H1 (cell line): Measurements from ENCODE around the gene CCDC88A. TPM values are rescaled to one million over a fixed set of nuclear protein-coding genes. Genes with fewer than 3 reads are reported as not detected.

Experiments used
- CEBPB ChIP-seq: IDR thresholded peaks from 2 replicates; pipeline ENCODE4 v1.6.1; 2012; ENCODE audit warnings: low read depth, low read length
- POLR2AphosphoS5 ChIP-seq: IDR thresholded peaks from 2 replicates; pipeline ENCODE4 v1.6.1; 2011; ENCODE audit warnings: low read depth, low read length
- RFX5 ChIP-seq: IDR thresholded peaks from 2 replicates; pipeline ENCODE4 v1.6.1; 2011; ENCODE audit warnings: low read depth, low read length, improper control_type of control experiment, borderline replicate concordance
- TBP ChIP-seq: IDR thresholded peaks from 2 replicates; pipeline ENCODE4 v1.6.1; 2011; ENCODE audit warnings: low read depth, low read length, improper control_type of control experiment
- TEAD4 ChIP-seq: IDR thresholded peaks from 2 replicates; pipeline ENCODE4 v1.6.1; 2012; ENCODE audit warnings: low read depth, low read length, inconsistent platforms, mixed read lengths
- polyA plus RNA-seq, 7 experiments: library from polyadenylated mRNA; depleted of rRNA in 3 of 7; stranded (reverse) in 5 of 7; unstranded in 2 of 7; fragments of >200 nt in 5 of 7; fragments of 200-250 nt in 2 of 7; gene quantifications; 1 replicate in 5 of 7; 2 replicates in 1 of 7; 4 replicates in 1 of 7; pipeline versions ENCODE4 v1.2.1 to v1.2.3, GENCODE V29; 2011 to 2013; ENCODE audit warnings: missing spikeins in 2 of 7, mixed read lengths in 2 of 7
- total RNA-seq: library from RNA; stranded (reverse); fragmentation: NEBNext Ultra II Directional; extraction: Animal tissue kit (Norgen Biotek cat#: 25700); gene quantifications from 2 replicates; pipeline ENCODE4 v1.2.1, GENCODE V29; 2021
- TF ChIP-seq, protein P1 (sequence below): fragments of 300-600 bp; sonication (generic); IDR thresholded peaks from 2 replicates; pipeline ENCODE4 v1.7.1; 2012; ENCODE audit warnings: low read length, moderate library complexity, mild to moderate bottlenecking, inconsistent platforms; ENCODE audit not compliant: insufficient replicate concordance

The CCDC88A gene
- total and polyA plus RNA-seq, 2 of the 8 experiments (the other 6 are each of a cell fraction or from before 2014, with no cell fraction given), result 27.0 to 98.0 TPM

DNA sequence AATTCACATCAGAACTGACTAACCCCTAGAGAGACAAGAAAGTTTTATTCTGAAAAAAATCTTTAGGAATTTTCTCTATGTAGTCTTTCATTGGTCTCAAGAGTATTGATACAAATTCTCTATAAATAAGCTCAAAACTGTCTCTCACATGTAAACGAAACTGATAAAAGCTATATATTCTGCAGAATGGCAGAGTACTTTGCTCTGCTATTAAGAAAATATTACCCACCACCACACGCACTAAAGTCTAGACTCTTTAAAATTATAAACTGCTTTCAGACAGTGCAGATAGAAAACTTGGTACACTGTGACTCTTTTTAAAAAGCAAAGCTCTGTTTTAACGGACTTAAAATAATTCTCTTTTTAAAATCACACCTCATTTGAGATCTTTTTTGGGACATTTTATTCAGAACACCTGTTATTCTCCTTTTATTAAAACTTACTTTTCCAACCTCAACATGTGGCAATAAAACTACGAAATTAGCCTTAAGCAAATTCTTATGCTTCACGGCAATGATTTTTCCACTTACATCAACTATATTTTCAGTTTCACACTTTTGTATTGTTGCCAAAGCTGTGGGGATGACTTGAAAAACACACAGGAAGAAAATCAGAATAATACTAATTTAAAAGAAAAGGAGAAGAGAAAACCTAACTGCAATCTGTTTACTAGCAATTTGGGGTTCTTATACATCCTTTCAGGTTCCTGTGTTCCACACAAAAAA is 58.0 kb downstream of the CCDC88A start (continued):
- TF ChIP-seq, protein P1, sequence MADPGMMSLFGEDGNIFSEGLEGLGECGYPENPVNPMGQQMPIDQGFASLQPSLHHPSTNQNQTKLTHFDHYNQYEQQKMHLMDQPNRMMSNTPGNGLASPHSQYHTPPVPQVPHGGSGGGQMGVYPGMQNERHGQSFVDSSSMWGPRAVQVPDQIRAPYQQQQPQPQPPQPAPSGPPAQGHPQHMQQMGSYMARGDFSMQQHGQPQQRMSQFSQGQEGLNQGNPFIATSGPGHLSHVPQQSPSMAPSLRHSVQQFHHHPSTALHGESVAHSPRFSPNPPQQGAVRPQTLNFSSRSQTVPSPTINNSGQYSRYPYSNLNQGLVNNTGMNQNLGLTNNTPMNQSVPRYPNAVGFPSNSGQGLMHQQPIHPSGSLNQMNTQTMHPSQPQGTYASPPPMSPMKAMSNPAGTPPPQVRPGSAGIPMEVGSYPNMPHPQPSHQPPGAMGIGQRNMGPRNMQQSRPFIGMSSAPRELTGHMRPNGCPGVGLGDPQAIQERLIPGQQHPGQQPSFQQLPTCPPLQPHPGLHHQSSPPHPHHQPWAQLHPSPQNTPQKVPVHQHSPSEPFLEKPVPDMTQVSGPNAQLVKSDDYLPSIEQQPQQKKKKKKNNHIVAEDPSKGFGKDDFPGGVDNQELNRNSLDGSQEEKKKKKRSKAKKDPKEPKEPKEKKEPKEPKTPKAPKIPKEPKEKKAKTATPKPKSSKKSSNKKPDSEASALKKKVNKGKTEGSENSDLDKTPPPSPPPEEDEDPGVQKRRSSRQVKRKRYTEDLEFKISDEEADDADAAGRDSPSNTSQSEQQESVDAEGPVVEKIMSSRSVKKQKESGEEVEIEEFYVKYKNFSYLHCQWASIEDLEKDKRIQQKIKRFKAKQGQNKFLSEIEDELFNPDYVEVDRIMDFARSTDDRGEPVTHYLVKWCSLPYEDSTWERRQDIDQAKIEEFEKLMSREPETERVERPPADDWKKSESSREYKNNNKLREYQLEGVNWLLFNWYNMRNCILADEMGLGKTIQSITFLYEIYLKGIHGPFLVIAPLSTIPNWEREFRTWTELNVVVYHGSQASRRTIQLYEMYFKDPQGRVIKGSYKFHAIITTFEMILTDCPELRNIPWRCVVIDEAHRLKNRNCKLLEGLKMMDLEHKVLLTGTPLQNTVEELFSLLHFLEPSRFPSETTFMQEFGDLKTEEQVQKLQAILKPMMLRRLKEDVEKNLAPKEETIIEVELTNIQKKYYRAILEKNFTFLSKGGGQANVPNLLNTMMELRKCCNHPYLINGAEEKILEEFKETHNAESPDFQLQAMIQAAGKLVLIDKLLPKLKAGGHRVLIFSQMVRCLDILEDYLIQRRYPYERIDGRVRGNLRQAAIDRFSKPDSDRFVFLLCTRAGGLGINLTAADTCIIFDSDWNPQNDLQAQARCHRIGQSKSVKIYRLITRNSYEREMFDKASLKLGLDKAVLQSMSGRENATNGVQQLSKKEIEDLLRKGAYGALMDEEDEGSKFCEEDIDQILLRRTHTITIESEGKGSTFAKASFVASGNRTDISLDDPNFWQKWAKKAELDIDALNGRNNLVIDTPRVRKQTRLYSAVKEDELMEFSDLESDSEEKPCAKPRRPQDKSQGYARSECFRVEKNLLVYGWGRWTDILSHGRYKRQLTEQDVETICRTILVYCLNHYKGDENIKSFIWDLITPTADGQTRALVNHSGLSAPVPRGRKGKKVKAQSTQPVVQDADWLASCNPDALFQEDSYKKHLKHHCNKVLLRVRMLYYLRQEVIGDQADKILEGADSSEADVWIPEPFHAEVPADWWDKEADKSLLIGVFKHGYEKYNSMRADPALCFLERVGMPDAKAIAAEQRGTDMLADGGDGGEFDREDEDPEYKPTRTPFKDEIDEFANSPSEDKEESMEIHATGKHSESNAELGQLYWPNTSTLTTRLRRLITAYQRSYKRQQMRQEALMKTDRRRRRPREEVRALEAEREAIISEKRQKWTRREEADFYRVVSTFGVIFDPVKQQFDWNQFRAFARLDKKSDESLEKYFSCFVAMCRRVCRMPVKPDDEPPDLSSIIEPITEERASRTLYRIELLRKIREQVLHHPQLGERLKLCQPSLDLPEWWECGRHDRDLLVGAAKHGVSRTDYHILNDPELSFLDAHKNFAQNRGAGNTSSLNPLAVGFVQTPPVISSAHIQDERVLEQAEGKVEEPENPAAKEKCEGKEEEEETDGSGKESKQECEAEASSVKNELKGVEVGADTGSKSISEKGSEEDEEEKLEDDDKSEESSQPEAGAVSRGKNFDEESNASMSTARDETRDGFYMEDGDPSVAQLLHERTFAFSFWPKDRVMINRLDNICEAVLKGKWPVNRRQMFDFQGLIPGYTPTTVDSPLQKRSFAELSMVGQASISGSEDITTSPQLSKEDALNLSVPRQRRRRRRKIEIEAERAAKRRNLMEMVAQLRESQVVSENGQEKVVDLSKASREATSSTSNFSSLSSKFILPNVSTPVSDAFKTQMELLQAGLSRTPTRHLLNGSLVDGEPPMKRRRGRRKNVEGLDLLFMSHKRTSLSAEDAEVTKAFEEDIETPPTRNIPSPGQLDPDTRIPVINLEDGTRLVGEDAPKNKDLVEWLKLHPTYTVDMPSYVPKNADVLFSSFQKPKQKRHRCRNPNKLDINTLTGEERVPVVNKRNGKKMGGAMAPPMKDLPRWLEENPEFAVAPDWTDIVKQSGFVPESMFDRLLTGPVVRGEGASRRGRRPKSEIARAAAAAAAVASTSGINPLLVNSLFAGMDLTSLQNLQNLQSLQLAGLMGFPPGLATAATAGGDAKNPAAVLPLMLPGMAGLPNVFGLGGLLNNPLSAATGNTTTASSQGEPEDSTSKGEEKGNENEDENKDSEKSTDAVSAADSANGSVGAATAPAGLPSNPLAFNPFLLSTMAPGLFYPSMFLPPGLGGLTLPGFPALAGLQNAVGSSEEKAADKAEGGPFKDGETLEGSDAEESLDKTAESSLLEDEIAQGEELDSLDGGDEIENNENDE, result no peak
- TF ChIP-seq CEBPB (no peak), TBP (no peak), RFX5 (no peak), POLR2AphosphoS5 (no peak), TEAD4 (no peak)
